Loucy (cell line): Measurements from ENCODE around the gene ABLIM2.

ENCODE experiments used
- EZH2phosphoT487 ChIP-seq: fragments of 200-600 bp; IDR thresholded peaks from 2 replicates; pipeline ENCODE4 v1.6.1; 2018; ENCODE audit warnings: antibody characterized with exemption, mild to moderate bottlenecking, moderate library complexity, borderline replicate concordance
- TF ChIP-seq, protein P1 (sequence below): fragments of 200-600 bp; sonication (generic); conservative IDR thresholded peaks from 2 replicates; pipeline ENCODE4 v1.5.1; 2014; ENCODE audit warnings: mild to moderate bottlenecking, antibody characterized with exemption, low read length

DNA sequence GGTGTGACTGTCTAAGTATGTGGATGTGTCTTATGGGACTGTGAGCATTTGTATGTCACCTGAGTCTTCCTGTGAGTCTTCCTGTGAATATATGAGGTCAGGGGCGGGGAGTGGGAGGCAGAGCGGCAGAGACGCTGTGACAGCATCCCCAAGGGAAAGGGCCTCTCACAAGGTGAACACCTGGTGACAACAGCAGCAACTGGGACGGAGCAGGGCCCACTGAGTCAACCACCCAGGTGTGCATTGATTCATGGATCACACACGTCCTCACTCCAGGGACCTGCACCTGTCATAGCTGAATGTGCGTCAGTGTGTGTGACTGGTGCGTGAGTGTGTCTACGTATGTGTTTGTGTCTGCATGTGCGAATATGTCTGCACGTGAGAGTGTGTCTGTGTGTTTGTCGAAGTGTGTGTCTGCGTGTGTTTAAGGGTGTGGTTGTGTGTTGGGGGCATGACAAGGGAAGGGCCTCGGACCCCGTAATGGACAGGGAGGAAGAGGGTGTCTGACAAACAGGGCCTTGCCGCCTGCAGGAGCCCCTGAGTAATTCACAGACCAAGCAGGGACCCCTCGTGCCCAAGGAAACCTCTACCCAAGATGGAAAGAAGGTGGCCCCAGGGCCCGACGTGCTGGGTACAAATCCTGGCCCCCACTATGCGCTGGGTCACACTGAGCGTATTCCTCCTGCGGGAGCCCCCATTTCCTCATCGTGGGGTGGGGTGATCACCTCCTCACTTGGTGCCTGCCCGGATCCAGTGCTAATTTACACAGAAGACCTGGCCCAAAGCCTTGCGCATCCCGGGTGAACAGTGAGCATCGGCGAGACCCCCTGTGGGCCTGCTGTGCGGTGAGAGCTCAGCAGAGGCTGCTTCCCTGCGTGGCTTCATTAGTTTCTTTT is 76.7 kb downstream of the ABLIM2 start:
- TF ChIP-seq, protein P1, sequence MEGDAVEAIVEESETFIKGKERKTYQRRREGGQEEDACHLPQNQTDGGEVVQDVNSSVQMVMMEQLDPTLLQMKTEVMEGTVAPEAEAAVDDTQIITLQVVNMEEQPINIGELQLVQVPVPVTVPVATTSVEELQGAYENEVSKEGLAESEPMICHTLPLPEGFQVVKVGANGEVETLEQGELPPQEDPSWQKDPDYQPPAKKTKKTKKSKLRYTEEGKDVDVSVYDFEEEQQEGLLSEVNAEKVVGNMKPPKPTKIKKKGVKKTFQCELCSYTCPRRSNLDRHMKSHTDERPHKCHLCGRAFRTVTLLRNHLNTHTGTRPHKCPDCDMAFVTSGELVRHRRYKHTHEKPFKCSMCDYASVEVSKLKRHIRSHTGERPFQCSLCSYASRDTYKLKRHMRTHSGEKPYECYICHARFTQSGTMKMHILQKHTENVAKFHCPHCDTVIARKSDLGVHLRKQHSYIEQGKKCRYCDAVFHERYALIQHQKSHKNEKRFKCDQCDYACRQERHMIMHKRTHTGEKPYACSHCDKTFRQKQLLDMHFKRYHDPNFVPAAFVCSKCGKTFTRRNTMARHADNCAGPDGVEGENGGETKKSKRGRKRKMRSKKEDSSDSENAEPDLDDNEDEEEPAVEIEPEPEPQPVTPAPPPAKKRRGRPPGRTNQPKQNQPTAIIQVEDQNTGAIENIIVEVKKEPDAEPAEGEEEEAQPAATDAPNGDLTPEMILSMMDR: no peak
- no peak for TF ChIP-seq EZH2phosphoT487
